Hematopoietic multipotent progenitor cell (in vitro differentiated cells): ENCODE measurements around the gene HECTD4. TPM values are rescaled to one million over a fixed set of nuclear protein-coding genes. Genes with fewer than 3 reads are reported as not detected.
A peak's percentile ranks its signal among the peaks of the same experiment; 100 is the strongest.
"Not testable (repeated sequence)": the region's sequence is repeated elsewhere in the genome, so short reads cannot be mapped to it uniquely, and the experiment has no call there.

Experiments
- DNase-seq, 3 donors: peaks; one replicate each; pipeline ENCODE4 v3.0.0-alpha.2; 2011 to 2015; ENCODE audit warnings: low read depth in 2 of 3, low spot score in 2 of 3
- total RNA-seq: library from RNA; depleted of rRNA; stranded (reverse); fragments of >200 nt; gene quantifications from one replicate; pipeline ENCODE4 v1.2.3, GENCODE V29; 2012

Gene HECTD4
- total RNA-seq, 1 donor = 39.0 TPM

DNA sequence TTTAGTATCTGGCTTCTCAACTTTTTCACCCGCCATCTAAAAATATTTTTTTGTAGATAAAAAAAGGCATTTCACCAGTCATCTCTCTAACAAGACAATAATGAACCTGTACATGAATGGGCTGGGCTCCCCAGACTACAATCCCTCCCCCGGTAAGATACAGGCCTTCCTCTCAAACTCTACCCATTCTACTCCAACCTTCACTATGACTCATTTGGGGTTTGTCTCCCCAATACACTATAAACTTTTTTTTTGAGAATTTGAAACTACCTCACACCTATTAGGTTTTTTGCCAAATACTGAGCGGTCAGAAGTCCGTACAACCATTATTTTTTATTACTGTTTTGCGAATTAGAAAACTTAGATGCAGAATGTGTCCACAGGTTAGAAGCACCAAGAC lies 26.4 kb upstream of the HECTD4 start:
- DNase-seq = no peak

DNA sequence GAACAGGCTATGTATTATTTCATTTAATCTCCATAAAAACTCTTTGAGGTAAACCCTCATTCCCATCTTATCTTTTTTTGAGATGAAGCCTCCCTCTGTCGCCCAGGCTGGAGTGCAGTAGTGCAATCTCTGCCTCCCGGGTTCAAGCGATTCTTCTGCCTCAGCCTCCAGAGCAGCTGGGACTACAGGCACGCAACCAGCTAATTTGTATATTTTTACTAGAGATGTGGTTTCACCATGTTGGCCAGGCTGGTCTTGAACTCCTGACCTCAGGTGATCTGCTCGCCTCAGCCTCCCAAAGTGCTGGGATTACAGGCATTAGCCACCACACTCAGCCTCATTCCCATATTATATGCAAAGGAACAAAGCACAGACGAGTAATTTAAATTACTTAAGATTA lies 25.5 kb upstream of the HECTD4 start:
- DNase-seq = not testable (repeated sequence)

DNA sequence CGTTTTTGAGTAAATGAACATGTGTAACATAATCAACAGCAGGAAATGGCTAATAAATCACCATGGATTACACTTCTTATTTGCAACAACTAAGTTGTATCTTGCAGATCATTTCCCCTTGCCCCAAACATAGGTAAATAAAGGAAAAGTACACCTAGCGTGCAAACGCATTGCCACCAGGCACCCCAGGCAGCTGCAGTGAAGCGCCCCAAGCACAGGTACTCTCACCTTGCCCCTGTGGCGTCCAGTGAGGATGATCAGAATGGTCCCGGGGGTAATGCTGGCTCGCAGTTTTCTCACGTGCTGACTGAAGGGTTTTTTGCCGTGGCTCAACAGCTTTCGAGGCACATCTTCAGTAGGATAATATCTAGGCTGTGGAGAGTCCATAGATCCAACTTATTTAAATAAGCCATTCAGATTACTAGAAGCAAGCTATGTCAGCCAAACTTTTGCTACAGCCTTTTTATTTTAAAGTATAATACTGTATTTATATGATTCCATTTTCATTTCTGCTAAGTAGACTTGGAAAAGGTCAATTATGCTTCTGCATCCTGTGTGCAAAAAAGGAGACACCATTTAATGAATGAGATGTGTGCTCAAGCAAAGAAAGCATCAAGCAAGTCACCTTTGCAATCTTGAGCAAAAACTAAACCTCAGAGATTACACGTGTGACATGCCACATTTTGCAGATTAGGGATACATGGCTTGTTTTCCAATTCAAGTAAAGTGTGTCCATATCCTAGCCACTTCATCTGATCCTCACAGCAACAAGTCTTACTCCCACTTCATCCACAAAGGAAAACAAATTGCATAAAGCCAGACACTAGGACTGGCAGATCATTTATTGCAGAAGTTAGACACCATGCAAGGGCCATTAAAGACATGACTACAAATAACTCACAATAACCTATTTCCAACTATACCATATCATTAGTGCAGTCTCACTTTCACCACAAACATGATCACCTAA lies 24.6 kb upstream of the HECTD4 start:
- DNase-seq = no peak

DNA sequence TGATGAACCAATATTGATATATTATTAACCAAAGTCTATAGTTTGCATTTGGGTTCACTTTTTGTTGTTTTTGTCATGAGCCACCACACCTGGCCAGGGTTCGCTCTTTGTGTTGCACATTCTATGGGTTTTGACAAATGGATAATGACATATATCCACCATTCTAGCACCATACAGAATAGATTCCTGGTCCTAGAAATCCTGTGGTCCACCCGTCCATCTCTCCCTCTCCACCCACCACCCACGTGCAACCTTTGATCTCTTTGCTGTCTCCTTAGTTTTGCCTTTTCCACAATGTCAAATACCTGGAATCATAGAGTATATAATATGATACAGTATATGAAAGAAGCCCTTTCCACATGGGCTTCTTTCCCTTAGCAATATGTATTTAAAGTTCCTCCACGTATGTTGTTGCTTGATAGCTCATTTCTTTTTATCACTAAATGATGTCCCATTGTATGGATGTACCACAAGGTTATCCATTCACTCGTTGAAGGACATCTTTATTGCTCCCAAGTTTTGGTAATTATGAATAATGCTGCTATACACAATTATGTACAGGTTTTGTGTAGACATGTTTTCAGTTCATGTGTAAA lies 19.8 kb upstream of the HECTD4 start:
- no peak for DNase-seq

DNA sequence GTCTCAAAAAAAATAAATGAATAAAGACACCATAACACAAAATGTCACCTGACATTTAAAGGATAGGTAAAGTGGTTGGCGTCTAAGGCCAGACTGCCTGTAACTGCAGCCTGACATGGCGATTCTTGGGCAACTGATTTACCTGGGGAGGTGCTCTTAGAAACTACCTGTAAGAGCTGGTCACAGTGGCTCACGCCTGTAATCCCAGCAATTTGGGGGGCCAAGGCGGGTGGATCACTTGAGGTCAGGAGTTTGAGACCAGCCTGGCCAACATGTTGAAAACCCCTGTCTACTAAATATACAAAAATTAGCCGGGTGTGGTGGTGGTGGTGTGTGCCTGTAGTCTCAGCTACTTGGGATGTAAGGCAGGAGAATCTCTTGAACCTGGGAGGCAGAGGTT lies 18.8 kb upstream of the HECTD4 start:
- no peak for DNase-seq

DNA sequence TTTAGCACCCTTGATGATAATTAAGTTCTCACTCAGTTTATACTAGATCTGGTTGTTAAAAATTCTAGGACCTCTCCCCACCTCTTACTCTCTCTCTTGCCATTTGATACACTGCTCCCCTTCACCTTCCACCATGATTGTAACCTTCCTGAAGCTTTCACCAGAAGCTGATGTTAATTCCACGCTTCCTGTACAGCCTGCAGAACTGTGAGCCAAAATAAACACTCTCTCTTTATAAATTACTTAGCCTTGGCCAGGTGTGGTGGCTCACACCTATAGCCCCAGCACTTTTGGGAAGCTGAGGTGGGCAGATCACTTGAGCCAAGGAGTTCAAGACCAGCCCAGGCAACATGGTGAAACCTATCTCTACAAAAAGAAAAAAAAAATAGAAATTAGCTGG lies 11.1 kb upstream of the HECTD4 start:
- DNase-seq = no peak

DNA sequence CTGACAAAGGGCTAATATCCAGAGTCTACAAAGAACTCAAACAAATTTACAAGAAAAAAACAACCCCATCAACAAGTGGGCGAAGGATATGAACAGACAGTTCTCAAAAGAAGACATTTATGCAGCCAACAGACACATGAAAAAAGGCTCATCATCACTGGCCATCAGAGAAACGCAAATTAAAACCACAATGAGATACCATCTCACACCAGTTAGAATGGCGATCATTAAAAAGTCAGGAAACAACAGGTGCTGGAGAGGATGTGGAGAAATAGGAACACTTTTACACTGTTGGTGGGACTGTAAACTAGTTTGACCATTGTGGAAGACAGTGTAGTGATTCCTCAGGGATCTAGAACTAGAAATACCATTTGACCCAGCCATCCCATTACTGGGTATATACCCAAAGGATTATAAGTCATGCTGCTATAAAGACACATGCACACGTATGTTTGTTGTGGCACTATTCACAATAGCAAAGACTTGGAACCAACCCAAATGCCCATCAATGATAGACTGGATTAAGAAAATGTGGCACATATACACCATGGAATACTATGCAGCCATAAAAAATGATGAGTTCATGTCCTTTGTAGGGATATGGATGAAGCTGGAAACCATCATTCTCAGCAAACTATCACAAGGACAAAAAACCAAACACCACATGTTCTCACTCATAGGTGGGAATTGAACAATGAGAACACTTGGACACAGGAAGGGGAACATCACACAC lies 7.9 kb upstream of the HECTD4 start:
- DNase-seq = not testable (repeated sequence)

DNA sequence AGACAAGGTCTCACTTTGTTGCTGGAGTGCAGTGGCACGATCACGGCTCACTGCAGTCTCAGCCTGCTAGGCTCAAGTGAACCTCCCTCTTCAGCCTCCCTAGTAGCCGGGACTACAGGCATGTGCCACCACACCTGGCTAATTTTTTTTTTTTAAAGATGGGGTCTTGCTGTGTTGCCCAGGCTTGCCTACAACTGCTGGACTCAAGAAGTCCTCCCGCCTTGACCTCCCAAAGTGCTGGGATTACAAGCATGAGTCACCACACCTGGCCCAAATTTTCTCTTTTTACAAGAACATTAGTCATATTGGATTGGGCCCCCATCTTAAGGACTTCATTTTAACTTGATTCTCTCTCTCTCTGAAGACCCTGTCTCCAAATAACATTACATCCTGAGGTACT lies 7.0 kb upstream of the HECTD4 start:
- no peak for DNase-seq

DNA sequence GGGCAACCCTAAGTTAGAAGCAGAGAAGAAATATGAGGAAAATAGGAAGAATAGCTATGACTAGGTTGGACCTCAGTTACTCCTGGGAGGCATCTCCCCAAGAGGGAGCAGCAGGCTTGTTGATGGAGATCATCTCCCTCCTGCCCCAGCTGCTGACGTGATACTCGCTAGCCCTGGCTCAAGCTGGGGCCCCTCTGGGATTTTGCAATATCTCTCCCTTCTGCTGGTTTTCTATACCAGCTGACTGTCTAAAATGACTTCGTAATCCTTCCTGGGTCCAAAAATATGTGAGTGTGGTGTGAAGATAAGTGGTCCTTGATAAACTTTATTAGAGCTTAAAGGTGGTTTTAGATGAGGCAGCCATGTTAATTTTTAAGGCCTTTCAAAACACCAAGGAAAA lies 4.5 kb upstream of the HECTD4 start:
- no peak for DNase-seq

DNA sequence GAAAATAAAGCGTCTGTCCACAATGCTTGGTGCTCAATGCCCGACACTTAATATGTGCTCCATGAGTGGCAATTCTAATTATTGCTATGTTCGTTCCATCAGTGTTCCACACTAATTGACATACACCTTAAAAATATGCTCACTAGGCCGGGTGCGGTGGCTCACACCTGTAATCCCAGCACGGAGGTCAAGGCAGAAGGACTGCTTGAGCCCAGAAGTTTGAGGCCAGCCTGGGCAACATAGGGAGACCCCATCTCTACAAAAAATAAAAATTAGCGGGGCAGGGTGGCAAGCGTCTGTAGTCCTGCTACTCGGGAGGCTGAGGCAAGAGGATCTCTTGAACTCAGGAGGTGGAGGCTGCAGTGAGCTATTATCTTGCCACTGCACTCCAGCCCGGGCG lies 635 bp upstream of the HECTD4 start:
- DNase-seq = no peak

DNA sequence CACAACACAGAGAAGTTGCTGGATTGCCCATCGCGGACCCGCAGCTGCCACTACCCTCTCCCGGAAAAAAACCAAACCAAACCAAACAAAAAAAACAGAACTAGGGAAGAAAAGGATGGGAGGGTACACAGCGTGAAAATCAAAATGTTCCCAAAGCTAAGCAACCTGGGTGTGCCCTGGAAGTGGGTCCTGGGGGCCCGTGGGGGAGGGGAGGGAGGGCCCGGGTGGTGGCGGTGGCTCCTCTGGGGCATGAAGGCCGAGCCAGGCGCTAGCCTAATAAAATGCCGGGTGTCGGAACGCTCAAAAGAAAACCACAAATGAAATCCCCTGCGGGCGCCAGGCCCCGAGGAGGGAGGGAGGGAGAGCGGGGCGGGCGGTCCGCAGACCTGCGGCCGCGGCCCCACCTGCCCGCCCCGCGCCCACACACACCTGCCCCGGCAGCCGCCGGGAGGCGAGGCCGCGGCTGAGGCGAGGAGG lies 787 bp downstream of the HECTD4 start:
- DNase-seq = peak in 2 of 3 donors; percentile 60 to 61

DNA sequence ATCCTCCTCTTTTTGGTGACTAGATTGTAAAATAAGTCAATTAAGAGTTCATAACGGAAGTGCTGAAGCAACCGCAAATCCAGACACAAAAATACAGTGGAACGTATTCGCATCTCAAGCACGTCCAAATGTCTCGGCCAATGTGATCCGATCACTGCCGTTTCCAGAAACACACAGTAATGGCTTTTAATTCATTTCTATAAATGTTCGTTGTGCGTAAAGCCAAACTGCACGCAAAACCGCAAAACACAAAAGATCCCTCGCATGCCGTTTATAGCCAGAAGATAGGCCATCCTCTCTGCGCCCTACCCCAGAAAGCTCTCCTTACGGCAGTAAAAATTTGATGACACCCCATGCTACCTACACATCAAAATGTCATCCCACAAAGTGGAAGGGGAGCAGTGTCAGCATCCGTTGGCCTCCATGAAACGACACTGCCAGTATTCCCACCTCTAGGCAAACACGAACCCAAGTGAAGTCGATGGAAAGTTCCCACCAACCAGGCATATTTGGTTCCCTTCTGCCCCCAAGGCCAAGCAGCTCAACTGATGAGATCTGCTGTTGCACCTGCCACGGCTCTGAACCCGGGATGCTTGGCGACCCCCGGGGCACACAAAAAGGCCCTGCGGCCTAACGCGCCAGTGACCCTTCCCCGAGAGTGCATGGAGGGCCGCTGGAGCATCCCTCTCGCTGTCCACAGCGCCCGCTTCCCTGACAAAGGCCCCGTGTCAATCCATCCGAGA lies 1.4 kb downstream of the HECTD4 start:
- peak in 1 of 3 donors; percentile 11 for DNase-seq

DNA sequence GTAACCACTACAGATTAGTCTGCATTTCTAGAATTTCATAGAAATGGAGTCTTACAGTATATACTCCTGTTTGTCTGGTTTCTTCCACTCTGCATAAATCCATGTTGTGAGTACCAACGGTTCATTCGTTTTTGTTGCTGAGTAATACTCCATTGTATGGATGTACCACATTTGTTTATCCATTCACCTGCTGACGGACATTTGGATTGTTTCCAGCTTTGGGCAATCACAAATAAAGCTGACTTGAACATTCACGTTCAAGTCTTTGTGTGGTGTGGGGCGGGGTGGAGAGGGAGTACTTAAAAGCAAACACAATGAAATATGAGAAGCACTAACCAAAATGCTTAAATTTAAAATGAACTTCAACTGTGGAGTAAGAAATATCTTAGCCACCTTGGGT lies 7.1 kb downstream of the HECTD4 start:
- DNase-seq = no peak

DNA sequence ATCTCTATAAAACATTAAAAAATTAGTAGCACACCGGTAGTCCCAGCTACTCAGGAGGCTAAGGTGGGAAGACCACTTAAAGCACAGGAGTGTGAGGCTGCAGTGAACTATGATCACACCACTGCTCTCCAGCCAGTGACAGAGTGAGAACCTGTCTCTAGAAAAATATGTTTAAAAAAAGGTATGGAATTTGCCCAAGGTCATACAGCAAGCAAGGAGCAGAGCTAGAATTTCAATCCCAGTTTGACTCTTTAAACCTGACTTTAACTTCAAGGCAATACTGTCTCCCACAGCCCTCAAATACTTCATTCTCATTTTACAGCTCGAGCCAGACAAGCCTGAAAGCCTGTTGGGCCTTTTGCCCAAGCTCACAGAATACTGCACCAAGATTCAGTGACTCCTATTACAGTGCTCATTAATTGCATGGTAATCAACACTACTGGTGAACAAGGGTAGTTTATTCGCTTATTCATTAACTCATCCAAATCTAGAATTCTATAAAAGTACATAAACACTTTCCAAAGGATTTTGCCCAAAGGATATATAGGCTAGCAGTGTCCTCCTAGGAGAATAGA lies 8.0 kb downstream of the HECTD4 start:
- DNase-seq = no peak

DNA sequence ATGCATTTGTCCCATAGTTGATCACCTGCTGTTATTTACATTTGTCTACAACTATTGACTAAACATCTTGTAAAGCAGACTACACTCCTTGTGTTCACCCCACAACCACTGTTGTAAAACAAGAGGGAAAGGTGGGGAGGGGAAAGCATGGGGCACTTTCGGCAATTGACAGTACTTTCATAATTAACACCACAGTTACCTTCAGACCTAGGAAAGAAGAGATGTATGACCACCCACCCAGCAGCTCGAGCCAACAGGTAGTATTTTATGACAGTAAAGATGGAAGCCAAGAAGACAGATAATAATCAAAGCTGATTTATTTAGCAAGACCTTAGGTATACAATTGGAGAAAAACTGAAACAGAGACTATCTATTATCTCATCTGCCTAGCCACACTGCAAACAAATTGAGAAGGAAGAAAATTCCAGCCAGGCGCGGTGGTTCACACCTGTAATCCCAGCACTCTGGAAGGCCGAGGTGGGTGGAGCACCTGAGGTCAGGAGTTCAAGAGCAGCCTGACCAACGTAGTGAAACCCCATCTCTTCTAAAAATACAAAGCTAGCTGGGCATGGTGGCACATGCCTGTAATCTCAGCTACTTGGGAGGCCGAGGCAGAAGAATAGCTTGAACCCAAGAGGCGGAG lies 11.2 kb downstream of the HECTD4 start:
- no peak for DNase-seq

DNA sequence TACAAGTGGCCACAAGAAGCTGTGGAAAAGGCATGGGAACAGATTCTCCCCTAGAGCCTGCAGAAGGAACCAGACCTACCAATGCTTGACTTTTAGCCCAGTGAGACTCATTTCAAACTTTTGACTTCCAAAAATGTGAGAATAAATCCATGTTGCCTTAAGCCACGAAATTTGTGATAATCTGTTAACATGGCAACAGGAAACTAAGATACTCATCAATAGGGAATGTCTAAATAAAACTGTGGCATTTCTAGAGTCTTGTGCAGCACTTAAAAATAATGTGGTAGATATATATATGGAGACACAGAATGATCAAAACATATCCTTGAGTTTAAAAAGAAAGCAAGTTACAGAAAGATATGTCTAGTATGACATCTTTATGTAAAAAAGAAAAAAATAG lies 12.0 kb downstream of the HECTD4 start:
- no peak for DNase-seq

DNA sequence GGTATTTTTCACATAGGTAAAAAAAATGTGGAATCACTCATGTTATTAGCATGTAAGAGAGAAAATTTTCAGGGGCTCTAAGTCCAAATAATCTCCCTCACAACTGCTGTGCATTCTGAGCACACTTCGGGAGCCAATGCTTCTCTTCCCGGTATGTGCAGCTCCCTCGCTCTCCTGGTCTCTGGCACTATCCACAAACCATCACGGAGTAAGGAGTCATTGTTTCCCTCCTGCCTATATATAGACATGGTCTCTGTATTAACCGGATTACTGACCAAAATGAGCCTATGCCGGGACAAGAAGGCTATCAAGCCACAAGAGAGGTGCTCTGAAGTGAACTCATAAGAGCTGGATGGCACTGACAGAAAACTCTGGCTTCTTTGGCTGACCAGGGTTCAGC lies 13.4 kb downstream of the HECTD4 start:
- DNase-seq = no peak

DNA sequence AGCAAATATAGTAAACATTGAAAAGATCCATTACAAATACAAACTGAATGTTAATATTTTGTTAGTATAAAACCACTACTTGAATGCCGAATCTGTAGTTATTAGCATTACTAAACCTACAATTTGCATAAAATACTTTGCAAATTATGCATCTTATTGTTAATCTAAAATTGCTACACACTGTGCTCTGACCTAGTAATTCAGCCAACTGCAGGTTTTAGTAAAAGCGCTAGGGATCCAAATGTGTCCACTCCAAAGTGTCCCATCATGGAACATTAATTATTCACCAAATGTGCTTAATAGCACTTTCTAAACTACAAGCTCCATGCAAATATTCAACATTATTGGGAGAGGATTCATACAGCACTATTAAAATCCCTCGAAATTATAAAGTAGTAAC lies 14.3 kb downstream of the HECTD4 start:
- DNase-seq = no peak

DNA sequence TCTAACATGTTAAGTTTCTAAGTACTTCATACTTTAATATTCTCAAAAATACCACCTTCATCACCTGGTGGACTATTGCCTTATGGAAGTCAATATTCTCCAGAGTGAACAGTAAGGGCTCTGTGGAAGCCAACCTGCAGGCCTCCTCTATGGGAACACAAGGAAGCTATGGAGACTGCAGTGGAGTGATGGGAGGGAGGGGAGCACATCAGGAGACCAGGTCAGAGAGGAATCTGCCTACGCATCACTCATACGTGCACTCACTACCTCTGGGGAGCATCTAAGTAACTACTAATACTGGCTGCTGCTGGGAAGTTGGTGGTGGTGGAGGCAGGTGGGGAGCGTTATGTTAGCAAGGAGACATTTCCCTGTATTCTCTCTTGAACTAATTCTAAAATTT lies 19.9 kb downstream of the HECTD4 start:
- DNase-seq = no peak

DNA sequence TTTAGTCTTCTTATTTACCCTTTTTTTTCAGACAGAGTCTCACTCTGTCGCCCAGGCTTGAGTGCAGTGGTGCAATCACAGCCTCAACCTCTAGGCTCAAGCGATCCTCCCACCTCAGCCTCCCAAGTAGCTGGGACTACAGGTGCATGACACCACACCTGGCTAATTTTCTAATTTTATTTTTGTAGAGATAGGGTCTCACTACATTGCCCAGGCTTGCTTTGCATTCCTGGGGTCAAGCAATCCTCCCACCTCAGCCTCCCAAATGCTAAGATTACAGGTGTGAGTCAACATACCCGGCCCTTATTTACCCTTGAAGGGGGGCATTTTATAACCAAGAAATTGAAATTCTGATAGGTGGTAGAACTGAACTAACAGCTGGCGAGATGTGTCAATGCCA lies 21.0 kb downstream of the HECTD4 start:
- no peak for DNase-seq
